Body of pancreas (tissue), 4 donors: Measurements from ENCODE around the gene TMEM129. TPM values are rescaled to one million over a fixed set of nuclear protein-coding genes. Genes with fewer than 3 reads are reported as not detected.

ENCODE experiments used
- ATAC-seq: fragments of 150-250 bp; one replicate; pipeline ENCODE4 v1.9.1; 2016
- DNase-seq, 4 donors: peaks; one replicate each; pipeline ENCODE4 v3.0.0-alpha.2; 2019
- H3K27ac ChIP-seq, 4 donors: fragments of 200-600 bp; sonication (generic); 1 replicate in 3 of 4; 2 replicates in 1 of 4; pipeline versions ENCODE4 v1.5.1 to v1.6.1; 2016 to 2019; ENCODE audit warnings: mild to moderate bottlenecking in 1 of 4, mixed read lengths in 1 of 4, moderate library complexity in 1 of 4
- H3K27me3 ChIP-seq, 2 donors: fragments of 200-600 bp; sonication (generic); one replicate each; pipeline ENCODE4 v1.6.0; 2016; ENCODE audit warnings: mild to moderate bottlenecking in 1 of 2
- H3K36me3 ChIP-seq, 2 donors: fragments of 200-600 bp; sonication (generic); replicated peaks in 1 of 2; 2 replicates each; pipeline ENCODE4 v1.5.1; 2016; ENCODE audit warnings: low read depth in 2 of 2; ENCODE audit not compliant: insufficient read depth in 1 of 2
- H3K4me1 ChIP-seq: fragments of 200-600 bp; sonication (generic); one replicate; pipeline ENCODE4 v1.6.0; 2016
- H3K4me3 ChIP-seq, 2 donors: fragments of 200-600 bp; sonication (generic); 1 replicate in 1 of 2; 2 replicates in 1 of 2; pipeline ENCODE4 v1.5.1; 2016 to 2019
- H3K9me3 ChIP-seq, 3 donors: fragments of 200-600 bp; sonication (generic); 1 replicate in 2 of 3; 2 replicates in 1 of 3; pipeline ENCODE4 v1.5.1; 2016
- POLR2A ChIP-seq, 3 donors: fragments of 450-650 bp; IDR thresholded peaks; one replicate each; pipeline ENCODE4 v1.6.1; 2016; ENCODE audit warnings: antibody characterized with exemption in 3 of 3, mild to moderate bottlenecking in 2 of 3
- WGBS, 2 donors: methylation state at CpG; one replicate each; pipeline ENCODE4 v1.1.5; 2017; 5-methylcytosine and 5-hydroxymethylcytosine counted together
- intact Hi-C: fragments of 100-400 bp; cut with DNase I; formaldehyde crosslinking; loops from one replicate; pipeline ENCODE4 v1.15.1; 2023
- total RNA-seq, 2 donors: library from RNA; depleted of rRNA; stranded (reverse); fragments of >200 nt; gene quantifications; one replicate each; pipeline ENCODE4 v1.1.0, GENCODE V29; 2016
- TF ChIP-seq, protein P1 (sequence below), 7 experiments: fragments of 450-650 bp in 4 of 7; fragments of 200-600 bp in 3 of 7; sonication (generic) in 3 of 7; IDR thresholded peaks; one replicate each; pipeline ENCODE4 v1.5.1; 2016 to 2019; ENCODE audit warnings: antibody characterized with exemption in 7 of 7

TMEM129 gene
- total RNA-seq, 2 donors from 2014 or later: 26.7 to 53.1 TPM

DNA sequence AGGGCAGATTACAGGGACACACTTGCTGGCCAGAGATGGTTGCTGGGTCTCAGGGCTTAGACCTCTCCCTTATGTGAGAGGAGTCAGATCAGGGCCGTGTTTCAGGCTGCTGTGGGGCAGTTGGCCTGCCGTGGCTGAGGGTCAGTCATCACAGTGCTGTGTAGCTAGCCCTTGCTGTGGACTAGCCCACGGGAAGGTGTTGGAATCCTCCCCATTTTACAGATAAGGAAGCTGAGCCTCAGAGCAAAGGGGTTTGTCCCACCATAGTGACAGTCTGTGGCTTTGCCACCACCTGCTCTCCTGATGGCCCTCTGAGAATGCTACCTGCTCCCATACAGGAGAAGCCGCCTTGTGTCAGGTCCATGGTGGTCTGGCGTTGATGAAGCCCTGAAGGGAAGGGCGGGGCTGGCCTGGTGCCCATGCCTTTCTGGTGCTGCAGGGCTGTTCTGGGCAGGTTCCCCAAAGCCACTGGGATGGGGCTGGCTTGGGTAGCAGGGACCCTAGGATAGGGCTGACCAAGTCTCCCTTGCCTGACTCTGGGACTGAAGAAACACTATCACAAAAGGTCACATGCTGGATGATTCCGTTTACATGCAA, 34.6 kb downstream of the TMEM129 start:
- H3K27ac ChIP-seq: no peak overlapping the region
- H3K4me1 ChIP-seq: peaks cover 20% of the 10 kb centered on the region
- 49 to 59% methylated on average over 4 to 7 of the region's 7 CpGs for WGBS, 2 donors
- TF ChIP-seq, protein P1, sequence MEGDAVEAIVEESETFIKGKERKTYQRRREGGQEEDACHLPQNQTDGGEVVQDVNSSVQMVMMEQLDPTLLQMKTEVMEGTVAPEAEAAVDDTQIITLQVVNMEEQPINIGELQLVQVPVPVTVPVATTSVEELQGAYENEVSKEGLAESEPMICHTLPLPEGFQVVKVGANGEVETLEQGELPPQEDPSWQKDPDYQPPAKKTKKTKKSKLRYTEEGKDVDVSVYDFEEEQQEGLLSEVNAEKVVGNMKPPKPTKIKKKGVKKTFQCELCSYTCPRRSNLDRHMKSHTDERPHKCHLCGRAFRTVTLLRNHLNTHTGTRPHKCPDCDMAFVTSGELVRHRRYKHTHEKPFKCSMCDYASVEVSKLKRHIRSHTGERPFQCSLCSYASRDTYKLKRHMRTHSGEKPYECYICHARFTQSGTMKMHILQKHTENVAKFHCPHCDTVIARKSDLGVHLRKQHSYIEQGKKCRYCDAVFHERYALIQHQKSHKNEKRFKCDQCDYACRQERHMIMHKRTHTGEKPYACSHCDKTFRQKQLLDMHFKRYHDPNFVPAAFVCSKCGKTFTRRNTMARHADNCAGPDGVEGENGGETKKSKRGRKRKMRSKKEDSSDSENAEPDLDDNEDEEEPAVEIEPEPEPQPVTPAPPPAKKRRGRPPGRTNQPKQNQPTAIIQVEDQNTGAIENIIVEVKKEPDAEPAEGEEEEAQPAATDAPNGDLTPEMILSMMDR (IDR thresholded peaks at IDR 0.05): no peak
- TF ChIP-seq POLR2A (IDR thresholded peaks at IDR 0.05): no peak
- peaks cover 0 to 7% of the 10 kb centered on the region in 2 donors for H3K36me3 ChIP-seq
- intact Hi-C loops: no loop called here
- H3K27me3 ChIP-seq: no peaks in the 10 kb centered on the region
- no peak for ATAC-seq
- H3K4me3 ChIP-seq: no peak overlapping the region
- no peak for DNase-seq
- H3K9me3 ChIP-seq: no peaks in the 10 kb centered on the region

DNA sequence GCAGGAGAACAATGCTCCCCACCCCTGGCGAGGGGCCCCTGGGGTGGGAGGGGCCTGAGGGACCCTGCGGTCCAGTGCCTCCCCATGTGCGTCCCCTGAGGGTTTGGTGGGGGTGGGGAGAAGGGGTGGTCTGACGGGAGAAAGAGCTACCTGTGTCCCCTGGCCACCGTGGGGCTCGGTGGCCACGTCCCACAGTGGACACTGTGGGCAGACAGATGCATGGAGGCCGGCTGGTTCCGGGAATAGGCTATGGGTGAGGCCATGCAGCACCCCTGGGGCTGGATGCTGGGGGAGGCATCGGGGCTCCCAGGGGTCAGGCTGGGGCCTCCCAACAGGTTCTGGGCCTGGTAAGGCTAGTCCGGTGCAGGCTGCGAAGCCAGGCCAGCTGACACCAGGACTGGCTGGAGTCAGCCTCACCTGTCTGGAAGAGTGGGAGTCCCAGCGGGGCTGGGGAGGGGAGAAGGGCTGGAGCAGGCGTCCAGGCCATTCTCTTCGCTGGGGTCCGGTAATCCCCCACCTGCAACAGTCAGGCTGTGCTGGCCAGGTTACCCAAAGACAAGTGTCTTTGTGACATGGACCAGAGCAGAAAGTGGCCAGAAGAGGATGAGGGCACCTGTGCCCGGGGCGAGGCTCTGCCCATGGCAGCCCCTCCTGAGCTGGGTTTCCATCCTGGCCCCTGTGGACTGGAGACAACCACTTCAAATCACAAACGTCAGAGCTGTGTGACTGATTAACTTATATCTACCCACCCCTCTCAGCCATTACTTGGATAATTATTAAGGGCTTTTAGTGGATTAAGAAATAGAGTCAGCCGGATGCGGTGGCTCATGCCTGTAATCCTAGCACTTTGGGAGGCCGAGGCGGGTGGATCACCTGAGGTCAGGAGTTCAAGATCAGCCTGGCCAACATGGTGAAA, 35.6 kb downstream of the TMEM129 start:
- no peak overlapping the region for H3K4me3 ChIP-seq
- TF ChIP-seq, protein P1 (IDR thresholded peaks at IDR 0.05): no peak
- no peak for TF ChIP-seq POLR2A (IDR thresholded peaks at IDR 0.05)
- no peaks in the 10 kb centered on the region for H3K36me3 ChIP-seq
- peak overlapping the region in 2 of 4 donors; percentile 64 to 76 for H3K27ac ChIP-seq
- DNase-seq (no peak), ATAC-seq (no peak)
- intact Hi-C loops: no loop called here
- H3K27me3 ChIP-seq: no peaks in the 10 kb centered on the region
- H3K9me3 ChIP-seq: no peaks in the 10 kb centered on the region
- WGBS, 2 donors: 77 to 80% methylated on average over 19 to 23 of the region's 23 CpGs
- peaks cover 20% of the 10 kb centered on the region for H3K4me1 ChIP-seq

DNA sequence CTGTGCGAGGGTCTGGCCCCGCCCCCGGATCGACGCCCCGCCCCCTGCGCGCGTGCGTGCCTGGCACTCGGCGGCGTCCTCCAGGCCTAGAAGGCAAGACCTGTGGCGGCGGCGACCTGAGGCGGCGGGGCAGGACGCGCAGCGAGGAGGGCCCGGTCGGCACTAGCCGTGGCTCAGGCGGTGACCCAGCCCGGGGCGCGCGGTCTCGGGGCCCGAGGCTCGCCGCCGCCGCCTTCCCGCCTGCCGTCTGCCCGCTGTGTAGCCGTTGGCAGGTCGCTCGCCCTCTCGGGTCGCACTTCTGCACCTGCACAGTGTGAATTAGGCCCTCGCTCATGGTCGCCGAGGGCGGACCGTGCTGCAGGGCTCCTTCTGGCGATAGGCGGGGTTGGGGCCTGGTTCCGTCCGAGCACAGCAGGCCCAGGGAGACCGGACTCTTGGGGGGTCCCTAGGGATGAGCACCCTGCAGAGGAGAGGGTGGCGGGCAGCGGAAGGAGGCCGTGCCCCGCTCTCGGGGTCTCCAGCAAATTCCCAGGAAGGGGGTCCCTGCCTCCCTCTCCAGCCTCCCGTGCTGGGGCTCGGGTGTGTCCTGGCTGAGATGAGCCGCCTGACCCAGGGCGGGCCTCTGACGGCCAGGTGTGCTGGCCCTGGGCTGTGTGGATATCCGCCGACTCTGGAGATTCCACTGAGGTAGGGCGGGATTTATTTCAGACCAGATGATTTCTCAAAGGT, 36.5 kb downstream of the TMEM129 start:
- TF ChIP-seq, protein P1 (IDR thresholded peaks at IDR 0.05): no peak
- TF ChIP-seq POLR2A (IDR thresholded peaks at IDR 0.05): peak in 1 of 3 donors; percentile 5
- Histone ChIP-seq H3K4me1 (peaks cover 20% of the 10 kb centered on the region), H3K27me3 (no peaks in the 10 kb centered on the region), H3K9me3 (no peaks in the 10 kb centered on the region), H3K27ac (peak overlapping the region in 3 of 4 donors; percentile 53 to 76 (median 64)), H3K36me3 (no peaks in the 10 kb centered on the region), H3K4me3 (no peak overlapping the region)
- intact Hi-C loops: no loop called here
- WGBS, 2 donors: 25% methylated on average over 33 of the region's 66 CpGs; no CpG with 5 or more reads in 1 of the 2 donors
- no peak for ATAC-seq
- peak in 2 of 4 donors; percentile 12 to 95 for DNase-seq

DNA sequence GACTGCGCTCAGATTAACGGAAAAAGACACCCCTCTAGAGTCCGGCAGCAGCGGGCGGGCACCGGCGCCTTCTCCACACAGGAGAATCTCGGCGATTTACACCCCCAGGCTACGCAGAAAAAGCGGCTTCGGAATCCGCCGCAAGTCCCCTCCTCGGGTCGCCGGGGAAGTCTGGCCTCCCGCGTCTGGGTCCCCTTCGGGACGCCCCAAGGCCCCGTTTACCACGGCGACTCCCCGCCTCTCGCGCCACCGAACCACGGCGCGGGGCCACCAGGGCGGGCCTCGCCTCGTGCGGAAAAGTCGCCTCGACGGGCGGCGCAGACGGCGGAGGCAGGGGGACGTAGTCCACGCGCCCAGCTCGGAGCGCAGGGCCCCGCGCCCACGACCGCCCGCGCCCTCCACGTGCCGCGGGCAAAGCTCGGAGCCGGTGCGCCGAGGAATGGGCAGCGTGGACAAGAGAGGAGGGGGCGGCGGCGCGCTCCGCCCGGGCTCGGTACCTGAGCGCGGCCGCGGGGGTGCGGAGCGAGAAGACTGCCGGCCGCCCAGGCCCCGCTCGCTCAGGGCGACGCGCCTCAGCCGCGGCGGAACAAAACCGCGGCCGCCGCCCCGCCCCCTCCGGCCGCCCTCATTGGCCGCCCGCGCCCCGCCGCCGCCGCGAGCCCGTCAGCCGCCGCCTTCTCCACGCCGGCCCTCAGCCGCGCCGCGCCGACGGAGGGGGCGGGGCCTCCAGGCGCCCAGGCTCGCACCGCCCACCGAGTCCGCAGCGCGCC, 37.2 kb downstream of the TMEM129 start, which contains the start of gene FAM53A:
TSS of gene FAM53A (minus strand) at position 578 of the 770 bp plus-strand sequence. CDS start 15,572 bp downstream, outside the sequence.
- no peaks in the 10 kb centered on the region for H3K36me3 ChIP-seq
- peak in 2 of 3 donors; percentile 19 to 51 for TF ChIP-seq POLR2A (IDR thresholded peaks at IDR 0.05)
- TF ChIP-seq, protein P1 (IDR thresholded peaks at IDR 0.05): peak in 2 of 7 experiments; percentile 2 to 9
- peak within 1 kb of the TSS; percentile 3 to 24 for H3K4me3 ChIP-seq
- intact Hi-C loops: no loop called here
- peak; percentile 96 for ATAC-seq
- WGBS, 2 donors: 2% methylated on average over 6 to 89 of the region's 118 CpGs
- peaks cover 20% of the 10 kb centered on the region for H3K4me1 ChIP-seq
- no peaks in the 10 kb centered on the region for H3K27me3 ChIP-seq
- no peaks in the 10 kb centered on the region for H3K9me3 ChIP-seq
- H3K27ac ChIP-seq: peak within 1 kb of the TSS; percentile 42 to 76 (median 72)
- DNase-seq: peak; percentile 28 to 98 (median 94)
